GM20000 (cell line): ENCODE results near the gene PRSS21.

Experiments used
- DNase-seq: peaks from one replicate; pipeline ENCODE4 v3.0.0; 2012; ENCODE audit warnings: low spot score
- TF ChIP-seq, protein P1 (sequence below): IDR thresholded peaks from 2 replicates; pipeline ENCODE4 v1.5.1; 2012; ENCODE audit warnings: mild to moderate bottlenecking, control low read depth; ENCODE audit errors: extremely low read depth, missing control alignments

Gene PRSS21

DNA sequence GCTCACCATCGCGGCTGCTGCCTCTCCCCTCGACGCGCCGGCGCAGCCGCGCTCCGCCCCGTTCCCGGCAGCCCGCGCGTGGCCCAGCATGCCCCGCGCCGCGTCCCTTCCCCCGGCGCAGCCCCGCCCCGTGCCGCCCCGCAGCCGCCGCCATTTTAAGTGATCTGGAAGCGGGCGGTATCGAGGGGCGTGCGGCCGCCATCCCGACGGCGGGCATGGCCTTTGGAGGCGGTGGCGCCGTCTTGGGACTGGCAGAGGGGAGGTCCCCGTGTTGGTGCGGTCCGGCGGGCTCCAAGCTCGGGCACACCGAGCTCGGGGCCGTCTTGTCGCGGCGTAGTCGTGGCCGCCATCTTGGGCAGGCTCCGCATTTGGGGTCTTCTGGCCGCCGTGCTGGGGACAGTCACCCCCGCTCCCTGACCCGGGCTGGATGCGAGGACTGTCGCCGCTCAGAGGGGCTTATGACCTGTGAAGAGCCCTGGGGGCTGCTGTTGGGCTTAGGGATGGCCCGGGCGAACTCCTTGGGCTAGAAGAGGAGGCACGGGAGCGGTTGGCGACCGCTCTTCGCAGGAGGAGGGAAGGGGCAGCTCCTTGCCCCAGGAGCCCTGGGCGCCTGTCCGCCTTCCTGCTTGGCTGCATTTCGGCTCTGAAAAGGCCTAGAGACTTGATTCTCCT lies 39.7 kb upstream of the PRSS21 start, which contains the start of gene ELOB:
TSS of gene ELOB (minus strand) at position 50 of the 672 bp plus-strand sequence. CDS start at position 9, 41 bp downstream.
- TF ChIP-seq, protein P1, sequence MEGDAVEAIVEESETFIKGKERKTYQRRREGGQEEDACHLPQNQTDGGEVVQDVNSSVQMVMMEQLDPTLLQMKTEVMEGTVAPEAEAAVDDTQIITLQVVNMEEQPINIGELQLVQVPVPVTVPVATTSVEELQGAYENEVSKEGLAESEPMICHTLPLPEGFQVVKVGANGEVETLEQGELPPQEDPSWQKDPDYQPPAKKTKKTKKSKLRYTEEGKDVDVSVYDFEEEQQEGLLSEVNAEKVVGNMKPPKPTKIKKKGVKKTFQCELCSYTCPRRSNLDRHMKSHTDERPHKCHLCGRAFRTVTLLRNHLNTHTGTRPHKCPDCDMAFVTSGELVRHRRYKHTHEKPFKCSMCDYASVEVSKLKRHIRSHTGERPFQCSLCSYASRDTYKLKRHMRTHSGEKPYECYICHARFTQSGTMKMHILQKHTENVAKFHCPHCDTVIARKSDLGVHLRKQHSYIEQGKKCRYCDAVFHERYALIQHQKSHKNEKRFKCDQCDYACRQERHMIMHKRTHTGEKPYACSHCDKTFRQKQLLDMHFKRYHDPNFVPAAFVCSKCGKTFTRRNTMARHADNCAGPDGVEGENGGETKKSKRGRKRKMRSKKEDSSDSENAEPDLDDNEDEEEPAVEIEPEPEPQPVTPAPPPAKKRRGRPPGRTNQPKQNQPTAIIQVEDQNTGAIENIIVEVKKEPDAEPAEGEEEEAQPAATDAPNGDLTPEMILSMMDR: no peak
- DNase-seq: peak; percentile 99

DNA sequence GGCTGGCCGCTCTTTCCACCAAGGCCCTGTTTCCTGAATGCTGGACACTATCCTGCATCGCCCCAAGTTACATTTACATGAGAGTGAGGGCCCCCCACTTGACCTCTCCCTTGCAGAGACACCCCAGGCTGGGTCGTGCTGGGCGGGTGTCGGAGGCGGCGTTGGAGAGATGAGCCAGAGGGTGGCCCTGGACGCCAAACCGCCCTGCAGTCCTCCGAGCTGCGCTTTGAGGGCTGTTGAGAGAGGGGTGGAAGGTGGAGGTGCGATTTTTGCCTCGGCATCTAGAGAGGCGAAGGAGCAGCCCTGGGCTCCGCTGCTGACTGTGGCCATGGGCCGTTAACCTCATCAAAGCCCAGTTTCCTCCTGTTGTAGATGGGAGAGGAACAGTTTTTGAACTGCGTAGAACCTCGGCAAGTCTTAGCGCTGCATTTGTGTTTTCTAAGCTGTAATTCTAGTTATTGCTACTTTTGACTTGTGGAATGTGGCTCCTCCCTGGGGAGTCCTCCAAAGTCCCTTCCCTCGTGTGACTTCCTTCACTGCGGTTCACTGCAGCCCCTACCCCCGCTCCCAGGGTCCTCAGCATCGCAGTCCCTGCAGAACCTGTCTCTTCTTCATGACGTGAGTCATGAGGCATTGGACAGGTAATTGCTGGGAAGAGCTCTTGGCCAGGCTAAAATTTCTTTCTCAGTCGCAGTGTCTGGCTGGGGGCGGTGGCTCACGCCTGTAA lies 39.0 kb upstream of the PRSS21 start:
- TF ChIP-seq, protein P1: no peak
- peak; percentile 55 for DNase-seq

DNA sequence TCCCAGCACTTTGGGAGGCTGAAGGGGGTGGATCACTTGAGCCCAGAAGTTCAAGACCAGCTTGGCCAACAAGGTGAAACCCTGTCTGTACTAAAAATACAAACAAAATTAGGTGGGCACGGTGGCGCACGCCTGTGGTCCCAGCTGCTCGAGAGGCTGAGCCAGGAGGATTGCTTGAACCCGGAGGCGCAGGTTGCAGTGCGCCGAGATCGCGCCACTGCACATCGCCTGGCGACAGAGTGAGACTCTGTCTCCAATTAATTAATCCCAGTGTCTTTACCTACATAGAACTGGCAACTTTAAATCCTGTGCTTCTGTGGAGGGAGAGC lies 38.4 kb upstream of the PRSS21 start:
- no peak for DNase-seq
- TF ChIP-seq, protein P1: no peak

DNA sequence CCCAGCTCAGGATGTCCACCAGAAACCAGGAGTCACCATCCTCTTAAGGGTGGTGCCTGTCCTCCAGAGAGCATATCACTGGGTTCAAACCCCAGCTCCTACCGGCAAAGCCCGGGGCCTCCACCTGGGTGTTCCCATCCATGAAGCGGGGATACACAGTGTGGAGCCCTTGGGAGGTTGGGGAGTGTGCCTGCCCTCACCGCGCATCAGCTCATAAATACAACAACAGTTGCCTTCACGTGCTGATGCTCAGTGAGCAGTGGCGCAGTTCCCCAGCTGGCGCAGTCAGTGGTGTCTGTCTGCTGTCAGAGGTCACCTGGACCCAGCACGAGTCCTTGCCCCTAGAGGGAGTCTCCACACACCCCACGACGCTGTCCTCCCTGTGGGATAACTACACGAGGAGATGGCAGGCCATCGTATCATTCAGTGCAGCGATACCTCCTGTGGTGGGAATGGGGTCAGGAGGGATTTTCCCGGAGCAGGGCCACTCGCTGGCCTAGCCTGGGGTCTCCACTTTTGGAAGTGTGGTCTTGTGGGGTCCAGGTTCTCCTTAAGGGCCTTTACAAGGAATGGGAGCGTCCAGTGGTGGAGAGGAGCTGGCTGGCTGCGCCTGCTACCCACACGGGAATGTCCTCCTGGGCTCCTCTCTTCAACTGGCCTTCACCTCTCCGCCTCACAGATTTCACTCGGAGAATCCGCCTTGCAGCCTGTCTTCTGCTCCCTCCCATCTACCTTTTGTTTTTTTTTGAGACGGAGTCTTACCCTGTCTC lies 37.7 kb upstream of the PRSS21 start:
- TF ChIP-seq, protein P1: no peak
- DNase-seq: no peak

DNA sequence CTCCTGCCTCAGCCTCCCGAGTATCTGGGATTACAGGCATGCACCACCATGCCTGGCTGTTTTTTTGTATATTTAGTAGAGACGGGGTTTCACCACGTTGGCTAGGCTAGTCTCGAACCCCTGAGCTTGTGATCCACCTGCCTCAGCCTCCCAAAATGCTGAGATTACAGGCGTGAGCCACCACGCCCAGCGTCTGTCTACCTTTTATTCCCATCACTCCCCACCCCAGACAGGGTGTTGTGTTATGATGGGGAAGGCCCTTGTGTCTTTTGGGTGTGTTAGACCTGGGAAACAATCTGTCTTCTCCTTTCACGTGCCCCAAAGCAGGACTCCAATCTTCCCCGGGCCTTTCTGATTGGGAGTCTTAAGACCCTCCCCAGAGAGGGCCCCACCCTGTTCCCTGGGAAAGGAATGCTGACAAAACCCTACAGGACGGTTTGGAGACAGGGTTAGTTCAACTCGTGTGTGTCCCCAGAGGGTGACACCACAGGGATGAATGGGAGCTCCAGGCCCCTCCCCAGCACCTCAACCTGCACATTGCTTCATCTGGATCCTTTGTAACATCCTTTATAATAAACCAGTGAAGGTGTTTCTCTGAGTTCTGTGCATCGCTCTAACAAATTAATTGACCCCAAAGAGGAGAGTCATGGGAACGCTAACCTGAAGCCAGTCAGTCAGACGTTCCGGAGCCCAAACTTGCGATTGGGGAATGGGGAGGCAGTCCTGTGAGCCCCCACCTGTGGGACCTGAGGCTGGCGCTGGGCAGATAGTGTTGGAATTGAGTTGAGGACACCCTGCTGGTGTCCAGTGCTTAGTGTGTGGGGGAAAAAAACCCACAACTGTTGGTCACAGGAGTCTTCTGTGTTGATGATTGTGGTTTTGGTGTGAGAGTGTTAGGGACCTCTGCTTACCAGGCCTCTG lies 36.8 kb upstream of the PRSS21 start:
- TF ChIP-seq, protein P1: no peak
- no peak for DNase-seq

DNA sequence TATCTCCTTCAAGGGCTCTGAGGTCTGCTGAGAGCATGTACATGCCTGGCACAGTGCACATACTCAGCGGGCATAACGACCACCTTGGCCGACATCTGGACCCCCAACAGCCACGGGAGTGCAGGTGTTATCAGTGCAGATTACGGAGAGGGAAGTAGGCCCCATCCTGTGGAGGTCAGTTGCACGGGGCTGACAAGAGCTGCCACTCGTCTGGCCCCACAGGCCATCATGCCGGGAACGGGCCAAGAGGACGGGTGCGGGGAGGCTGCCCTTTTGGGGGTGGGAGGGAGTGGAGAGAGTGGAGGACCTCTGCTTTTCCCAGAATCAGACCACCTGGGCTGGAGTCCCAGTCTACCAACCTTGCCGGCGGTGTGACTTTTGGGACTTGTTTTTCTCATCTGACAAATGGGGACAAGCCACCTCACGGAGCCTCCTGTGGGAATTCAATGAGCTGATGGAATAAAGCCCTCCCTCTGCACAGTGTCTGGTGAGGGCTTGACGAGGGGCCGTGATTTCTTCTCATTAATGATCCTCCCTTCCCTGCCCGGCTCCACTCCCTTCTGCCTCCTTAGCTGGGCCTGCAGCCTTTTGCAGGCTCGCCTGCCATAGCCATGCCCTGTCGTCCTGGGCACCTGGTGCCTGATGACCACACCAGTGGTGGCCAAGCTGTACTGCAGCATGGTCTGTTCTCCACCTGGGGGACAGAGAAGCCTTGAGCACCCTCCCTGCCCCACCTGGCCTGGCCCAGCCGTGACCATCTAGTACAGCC lies 34.3 kb upstream of the PRSS21 start:
- TF ChIP-seq, protein P1: no peak
- DNase-seq: no peak
